ENCODE data around the gene MERTK.

The MERTK gene

GRCh38 chr2:111994042-111994441 lies 95.6 kb downstream of the MERTK start:
- DNase-seq (ENCODE audit: low read depth, low spot score) = no peak
- H3K4me3 ChIP-seq (ENCODE audit: low read depth, low read length) = no peak overlapping the region
- POLR2A ChIA-PET = no interaction called here
- CTCF ChIA-PET = no interaction called here
- no peak for TF ChIP-seq CTCF (IDR thresholded peaks at IDR 0.05; ENCODE audit: insufficient read depth, low read length, missing control alignments)

- no peak overlapping the region for H3K4me3 ChIP-seq (ENCODE audit: low read depth, low read length)
- CTCF ChIA-PET = no interaction called here
- TF ChIP-seq CTCF (IDR thresholded peaks at IDR 0.05; ENCODE audit: insufficient read depth, low read length, missing control alignments) = no peak
- DNase-seq (ENCODE audit: low read depth, low spot score) = no peak
- POLR2A ChIA-PET = no interaction called here
Observed at GRCh38 chr2:111995148-111995547, 96.7 kb downstream of the MERTK start.

GRCh38 chr2:111999809-112000208 lies 101.4 kb downstream of the MERTK start:
- no peak for TF ChIP-seq CTCF (IDR thresholded peaks at IDR 0.05; ENCODE audit: insufficient read depth, low read length, missing control alignments)
- CTCF ChIA-PET = no interaction called here
- POLR2A ChIA-PET = no interaction called here

GRCh38 chr2:112000399-112001135 lies 102.2 kb downstream of the MERTK start:
- DNase-seq (ENCODE audit: low read depth, low spot score) = no peak
- H3K4me3 ChIP-seq (ENCODE audit: low read depth, low read length) = no peak overlapping the region
- no peak for TF ChIP-seq CTCF (IDR thresholded peaks at IDR 0.05; ENCODE audit: insufficient read depth, low read length, missing control alignments)
- POLR2A ChIA-PET = no interaction called here
- CTCF ChIA-PET = no interaction called here

More at GRCh38 chr2:111999809-112000208, 101.4 kb downstream of the MERTK start:
- no peak for DNase-seq (ENCODE audit: low read depth, low spot score)
- no peak overlapping the region for H3K4me3 ChIP-seq (ENCODE audit: low read depth, low read length)

GRCh38 chr2:112001136-112001715 lies 102.8 kb downstream of the MERTK start:
- DNase-seq (ENCODE audit: low read depth, low spot score) = no peak
- H3K4me3 ChIP-seq (ENCODE audit: low read depth, low read length) = no peak overlapping the region
- POLR2A ChIA-PET = no interaction called here
- CTCF ChIA-PET = no interaction called here
- no peak for TF ChIP-seq CTCF (IDR thresholded peaks at IDR 0.05; ENCODE audit: insufficient read depth, low read length, missing control alignments)

- POLR2A ChIA-PET = no interaction called here
- TF ChIP-seq CTCF (IDR thresholded peaks at IDR 0.05; ENCODE audit: insufficient read depth, low read length, missing control alignments) = no peak
Observed at GRCh38 chr2:112001942-112002341, 103.5 kb downstream of the MERTK start.

More at GRCh38 chr2:112001942-112002341, 103.5 kb downstream of the MERTK start:
- CTCF ChIA-PET = interaction anchor here (0.8 kb wide), 1 partner anchor 48 kb away, joined by 3 read pairs; no protein-coding TSS in a partner anchor
- DNase-seq (ENCODE audit: low read depth, low spot score) = no peak
- no peak overlapping the region for H3K4me3 ChIP-seq (ENCODE audit: low read depth, low read length)

Measured in AG04449 (cell line).